Activated naive CD4-positive, alpha-beta T cell treated with Interleukin-2 at 50 U/mL for 16 hours (primary cell): ENCODE data around the gene RNF213.
"Not testable (repeated sequence)": the region's sequence is repeated elsewhere in the genome, so short reads cannot be mapped to it uniquely, and the experiment has no call there.

ENCODE experiments used
- DNase-seq: peaks from one replicate; pipeline ENCODE4 v3.0.0-alpha.2; 2020

RNF213 gene

GRCh38 chr17:80253631-80254395, 6.8 kb upstream of the RNF213 start:
- no peak for DNase-seq

GRCh38 chr17:80254396-80255251, 6.0 kb upstream of the RNF213 start:
- DNase-seq = peak; percentile 79

DNA sequence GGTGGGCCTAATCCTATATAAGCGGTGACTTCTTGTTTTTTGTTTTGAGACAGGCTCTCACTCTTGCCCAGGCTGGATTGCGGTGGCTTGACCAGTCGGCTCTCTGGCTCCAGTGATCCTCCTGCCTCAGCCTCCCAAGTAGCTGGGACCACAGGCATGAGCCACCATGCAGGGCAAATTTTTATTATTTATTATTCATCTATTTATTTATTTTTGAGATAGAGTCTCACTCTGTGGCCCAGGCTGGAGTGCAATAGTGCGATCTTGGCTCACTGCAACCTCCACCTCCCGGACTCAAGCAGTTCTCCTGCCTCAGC, 4.7 kb upstream of the RNF213 start:
- no peak for DNase-seq

- DNase-seq = no peak
These were observed 2.9 kb upstream of the RNF213 start for GRCh38 chr17:80257716-80258213.

GRCh38 chr17:80258296-80258695, 2.4 kb upstream of the RNF213 start:
- DNase-seq = not testable (repeated sequence)

GRCh38 chr17:80259457-80260068, 1.1 kb upstream of the RNF213 start:
- peak; percentile 19 for DNase-seq

DNA sequence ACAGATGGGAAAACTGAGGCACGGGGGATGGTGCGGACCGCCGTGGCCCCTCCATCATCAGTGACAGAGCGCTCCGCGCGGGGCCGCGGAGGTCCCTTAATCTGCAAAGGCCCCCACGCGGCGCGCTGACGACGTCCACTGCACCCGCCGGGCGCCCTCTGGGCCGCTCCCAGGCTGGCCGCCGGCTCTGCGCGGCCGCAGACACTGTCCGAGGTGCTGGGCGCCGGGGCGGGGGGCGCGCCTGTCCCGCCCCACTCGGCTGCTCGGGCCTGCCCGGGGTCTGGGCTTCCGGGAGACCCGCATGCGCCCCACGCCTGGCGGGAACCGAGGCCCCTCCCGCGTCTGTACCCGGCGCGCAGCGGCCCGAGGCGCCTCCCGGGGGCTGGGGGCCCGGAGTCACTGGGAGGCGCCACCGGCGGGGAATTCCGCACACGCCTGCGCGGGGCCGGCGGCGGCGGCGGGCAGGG, 550 bp upstream of the RNF213 start:
- peak; percentile 82 for DNase-seq

DNA sequence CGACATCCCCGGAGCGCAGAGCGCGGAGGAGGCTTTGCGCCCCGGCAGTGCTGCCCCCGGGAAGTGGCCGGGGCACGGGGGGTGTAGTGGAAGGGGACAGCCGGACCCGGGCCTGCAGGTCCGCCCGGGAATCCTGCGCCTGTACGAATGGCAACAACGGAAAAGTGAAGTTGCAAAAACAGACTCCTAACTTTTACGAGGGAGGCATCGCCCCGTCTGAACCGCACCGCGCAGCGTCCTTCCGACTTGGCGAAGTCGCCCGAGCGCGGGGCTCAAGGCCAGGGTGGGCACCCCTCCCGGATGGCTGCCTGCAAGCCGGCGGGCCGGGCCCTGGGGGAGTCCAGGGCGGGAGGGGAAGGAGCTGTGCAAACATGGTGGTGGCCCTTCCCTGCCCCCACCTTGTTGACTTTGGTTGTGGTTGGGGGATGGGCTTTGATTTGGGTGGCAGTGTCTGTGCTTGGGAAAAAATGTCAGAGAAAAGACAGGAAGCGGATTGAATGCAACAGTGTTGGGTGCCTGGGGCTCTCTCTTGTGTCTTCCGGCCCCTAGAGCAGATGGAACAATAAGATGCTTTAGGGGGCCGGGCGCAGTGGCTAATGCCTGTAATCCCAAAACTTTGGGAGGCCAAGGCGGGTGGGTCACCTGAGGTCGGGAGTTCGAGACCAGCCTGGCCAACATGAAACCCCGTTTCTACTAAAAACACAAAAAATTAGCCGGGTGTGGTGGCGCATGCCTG, 675 bp downstream of the RNF213 start:
- DNase-seq = peak; percentile 65

DNA sequence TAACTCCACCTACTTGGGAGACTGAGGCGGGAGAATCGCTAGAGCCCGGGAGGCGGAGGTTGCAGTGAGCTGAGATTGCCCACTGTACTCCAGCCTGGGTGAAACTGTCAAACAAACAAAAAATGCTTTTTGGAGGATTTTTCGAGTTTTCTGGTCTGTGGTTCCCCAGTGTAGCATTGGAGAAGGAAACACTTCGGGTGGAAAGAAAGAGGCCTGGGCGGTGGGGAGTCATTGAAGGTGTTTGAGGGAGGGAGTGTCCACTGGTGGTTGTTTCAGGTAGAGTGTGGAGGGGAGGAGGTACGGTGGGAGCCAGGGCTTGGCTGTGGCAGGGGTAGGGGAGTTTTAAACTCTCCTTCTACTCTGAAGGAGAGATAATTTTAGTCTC, 1.2 kb downstream of the RNF213 start:
- DNase-seq = no peak

DNA sequence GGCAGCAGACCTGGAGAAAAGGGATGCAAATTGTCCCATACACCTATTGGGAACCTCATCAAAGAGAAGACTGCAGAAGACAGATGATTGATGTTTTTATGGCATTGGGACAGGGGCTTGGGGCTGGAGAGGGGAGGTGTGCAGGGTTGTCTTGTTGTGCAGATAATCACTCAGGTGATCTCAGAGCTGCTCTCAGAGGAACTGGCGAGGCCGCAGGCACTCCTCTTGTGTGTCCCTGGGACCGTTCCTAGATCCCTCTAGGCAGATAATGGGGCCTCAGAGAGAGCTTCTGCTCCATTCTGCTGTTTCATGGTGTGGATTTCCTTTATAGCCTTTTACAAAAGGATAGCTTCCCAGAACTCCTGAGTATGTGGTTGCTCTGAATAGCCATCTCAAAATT, 1.6 kb downstream of the RNF213 start:
- DNase-seq = no peak

DNA sequence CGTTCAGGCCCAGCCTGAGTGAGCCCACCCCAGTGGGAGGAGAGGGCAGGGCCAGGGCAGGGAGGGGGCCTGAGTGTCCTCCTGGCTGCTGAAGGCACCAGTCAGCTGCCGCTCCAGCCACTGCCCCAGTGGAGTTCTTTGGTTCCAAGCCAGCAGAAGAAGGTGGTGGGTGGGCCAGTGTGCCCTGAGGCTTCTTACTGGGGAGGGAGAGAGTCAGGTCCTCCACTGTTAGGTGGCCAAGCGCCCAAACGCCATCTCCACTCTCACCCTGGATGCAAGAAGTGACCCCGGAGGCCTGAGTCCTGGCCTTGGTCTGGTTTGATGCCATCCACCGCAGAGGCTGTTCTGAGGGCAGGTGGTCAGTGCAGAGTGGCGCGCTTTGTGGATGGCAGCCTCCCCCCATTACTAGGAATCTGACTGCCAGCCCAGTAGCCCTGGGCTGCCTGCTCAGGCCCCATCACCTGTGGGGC, 2.2 kb downstream of the RNF213 start:
- no peak for DNase-seq

- peak; percentile 90 for DNase-seq
These were observed 2.9 kb downstream of the RNF213 start for GRCh38 chr17:80263253-80264204.

DNA sequence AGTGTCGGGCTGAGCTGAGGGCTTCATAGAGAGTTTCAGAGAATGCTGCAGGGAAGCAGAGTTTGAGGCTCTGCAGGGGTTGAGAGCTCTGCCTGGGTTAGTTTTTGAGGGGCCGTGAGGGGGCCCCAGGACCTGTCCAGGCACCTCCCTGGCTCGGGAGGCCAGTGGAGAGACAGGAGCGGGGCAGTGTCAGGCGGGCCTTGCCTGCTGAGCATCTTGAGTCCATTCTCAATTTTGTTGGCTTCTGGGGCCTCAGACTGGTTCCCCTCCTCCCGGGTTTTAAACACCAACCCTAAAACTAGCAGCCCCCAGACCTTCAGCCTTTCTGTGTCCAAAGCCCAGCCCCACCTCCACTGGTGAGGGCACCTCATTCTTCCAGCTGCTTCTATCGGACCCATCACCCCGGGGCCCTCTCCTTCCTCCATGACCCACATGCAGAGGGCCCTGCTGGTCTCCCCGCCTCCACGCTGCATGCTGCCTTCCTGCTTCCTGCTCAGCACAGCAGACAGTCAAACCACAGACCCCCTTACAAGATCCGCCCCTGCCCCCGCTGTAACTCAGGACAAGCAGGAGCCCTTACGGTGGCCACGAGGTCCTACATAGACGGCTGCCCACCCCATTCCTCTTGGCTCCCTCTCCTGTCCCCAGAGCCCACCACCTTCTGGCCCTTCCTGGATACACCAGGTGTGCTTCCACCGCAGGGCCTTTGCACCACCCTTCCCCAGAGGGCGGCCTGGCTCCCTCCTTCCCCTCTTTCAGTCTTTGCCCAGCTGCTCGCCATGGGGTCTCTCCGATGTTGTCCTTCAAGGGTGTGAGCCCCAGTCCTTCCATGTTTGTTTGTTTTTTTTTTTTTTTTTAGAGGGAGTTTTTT, 3.8 kb downstream of the RNF213 start:
- DNase-seq = peak; percentile 67

- peak; percentile 83 for DNase-seq
These were observed 4.8 kb downstream of the RNF213 start for GRCh38 chr17:80265205-80266068.

GRCh38 chr17:80267391-80267790, 6.7 kb downstream of the RNF213 start:
- no peak for DNase-seq

- no peak for DNase-seq
These were observed 7.8 kb downstream of the RNF213 start for GRCh38 chr17:80268427-80268826.

DNA sequence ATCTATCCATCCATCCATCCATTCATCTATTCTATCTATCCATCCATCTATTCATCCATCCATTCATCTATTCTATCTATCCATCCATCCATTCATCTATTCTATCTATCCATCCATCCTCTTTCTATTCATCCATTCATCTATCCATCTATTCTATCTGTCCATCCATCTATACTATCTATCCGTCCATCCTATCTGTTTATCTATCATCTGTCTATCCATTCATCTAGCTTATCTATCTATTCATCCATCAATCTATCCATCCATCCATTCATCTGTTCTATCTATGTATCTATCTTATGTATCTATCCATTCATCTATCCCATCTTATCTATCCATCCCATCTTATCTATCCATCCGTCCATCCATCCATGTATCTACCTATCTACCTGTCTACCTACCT, 8.8 kb downstream of the RNF213 start:
- DNase-seq = no peak

DNA sequence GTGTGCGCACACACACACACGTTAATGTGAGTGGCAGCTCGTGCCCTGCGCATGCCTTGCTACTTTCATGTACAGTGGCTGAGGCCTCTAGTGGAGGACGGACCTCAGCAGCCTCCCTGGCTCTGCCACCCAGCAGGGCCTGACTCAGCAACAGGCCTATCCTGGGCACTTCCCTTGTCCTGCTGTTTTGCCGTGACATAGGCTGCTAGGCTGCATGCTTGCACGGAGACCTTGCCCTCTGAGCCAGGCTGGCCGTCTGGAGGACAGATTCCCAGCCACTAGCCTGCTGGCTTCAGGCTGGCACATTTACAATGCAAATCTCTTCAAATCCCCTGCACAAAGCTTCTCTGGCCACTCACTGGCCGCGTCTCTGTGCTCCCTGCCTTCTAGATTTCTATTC, 9.5 kb downstream of the RNF213 start:
- no peak for DNase-seq

DNA sequence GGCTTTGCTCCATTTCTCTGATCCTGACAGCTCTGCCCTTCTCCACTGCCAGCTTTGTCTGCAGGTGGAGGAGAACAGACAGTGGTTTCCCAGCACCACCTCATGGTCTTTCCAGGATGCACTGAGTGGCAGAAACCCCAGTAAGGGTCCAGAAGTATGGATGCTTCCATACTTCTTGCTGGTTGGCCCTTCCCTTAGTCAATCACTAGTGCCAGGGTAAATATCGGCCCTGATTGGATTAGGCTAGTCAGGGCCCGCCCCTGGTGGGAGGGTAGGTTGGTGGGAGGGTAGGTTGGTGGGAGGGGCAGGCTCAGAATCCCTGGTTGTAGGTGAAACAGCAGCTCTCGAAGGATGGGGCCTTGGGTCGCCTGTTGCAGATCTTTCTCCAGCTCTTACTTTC, 10.2 kb downstream of the RNF213 start:
- peak; percentile 57 for DNase-seq

DNA sequence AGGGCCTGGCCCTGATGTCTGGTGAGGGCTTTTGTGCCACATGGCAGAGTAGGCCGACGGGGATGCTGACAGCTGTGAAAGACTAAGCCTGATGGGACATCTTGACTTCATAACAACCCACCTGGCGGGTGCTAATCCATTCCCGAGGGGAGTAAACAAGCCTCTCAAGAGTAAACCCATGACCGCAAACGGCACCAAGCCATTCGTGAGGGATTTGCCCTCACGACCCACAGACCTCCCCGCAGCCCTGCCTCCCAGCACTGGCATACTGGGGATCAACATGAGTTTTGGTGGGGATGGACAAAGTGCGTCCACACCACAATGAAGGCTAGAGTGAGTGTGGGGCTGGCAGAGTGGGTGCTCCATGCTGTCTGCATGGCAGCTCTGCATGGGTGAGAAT, 11.7 kb downstream of the RNF213 start:
- no peak for DNase-seq
